ENCODE measurements around the gene FBXL17.
"Not testable (repeated sequence)": the region's sequence is repeated elsewhere in the genome, so short reads cannot be mapped to it uniquely, and the experiment has no call there.

The FBXL17 gene

GRCh38 chr5:108315829-108316228, 66.1 kb downstream of the FBXL17 start:
- no peak for DNase-seq

DNA sequence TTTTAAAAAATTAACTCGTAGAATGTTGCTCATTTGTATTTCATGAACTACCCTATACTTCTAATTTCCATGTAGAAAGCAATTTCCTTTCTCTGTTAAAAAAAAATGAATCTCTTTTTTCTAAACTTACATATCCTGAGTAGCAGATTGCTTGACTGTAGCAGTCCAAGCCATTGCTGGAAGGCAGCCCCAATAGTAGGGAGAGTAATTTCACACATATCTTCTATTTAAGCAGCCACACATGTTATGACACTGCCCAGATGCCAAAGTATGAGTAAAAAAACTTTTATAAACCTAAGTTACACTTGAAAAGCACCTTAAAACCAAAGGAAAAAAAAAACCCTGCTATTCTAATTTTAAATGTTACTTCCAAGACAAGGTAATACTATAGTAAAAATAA, 69.6 kb downstream of the FBXL17 start:
- no peak for DNase-seq

DNA sequence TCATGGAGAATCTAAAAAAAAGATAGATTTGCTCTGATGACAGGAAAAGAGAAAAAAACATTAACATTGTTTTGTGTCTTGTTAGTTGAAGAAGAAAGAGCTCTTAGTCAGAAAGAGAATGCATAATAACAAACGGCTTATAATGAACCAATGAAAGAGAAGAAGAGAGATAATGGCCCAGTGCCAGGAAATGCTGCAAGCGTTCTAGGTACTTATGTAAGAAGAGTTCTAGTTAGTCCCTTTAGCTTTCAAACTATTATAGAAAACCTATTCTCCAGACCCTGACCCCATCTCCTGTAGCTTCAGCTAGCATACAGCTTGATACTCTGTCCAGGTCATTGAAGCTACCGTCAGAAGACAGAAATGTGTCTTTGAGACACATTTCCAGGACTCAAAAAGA, 70.2 kb downstream of the FBXL17 start:
- no peak for DNase-seq

- no peak for DNase-seq
These were observed 78.3 kb downstream of the FBXL17 start for GRCh38 chr5:108303611-108304010.

DNA sequence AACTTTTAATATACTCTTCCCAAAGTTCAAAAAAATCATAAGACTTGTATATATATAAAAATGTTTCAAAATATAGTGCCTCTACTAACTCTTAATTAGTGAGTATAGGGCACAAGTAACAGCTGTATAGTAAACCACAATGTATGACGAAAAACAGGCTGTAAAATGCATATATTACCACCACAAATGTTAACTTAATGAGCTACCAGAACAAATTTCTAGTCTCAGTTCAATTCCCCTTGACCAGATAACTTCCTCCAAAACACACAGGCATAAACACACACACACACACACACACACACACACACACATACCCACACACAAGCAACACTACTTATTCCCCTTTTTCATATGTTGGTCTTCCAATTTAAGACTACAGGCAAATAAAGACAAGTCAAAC, 78.8 kb downstream of the FBXL17 start:
- DNase-seq, result no peak

- DNase-seq, result no peak
These were observed 84.8 kb downstream of the FBXL17 start for GRCh38 chr5:108297042-108297601.

DNA sequence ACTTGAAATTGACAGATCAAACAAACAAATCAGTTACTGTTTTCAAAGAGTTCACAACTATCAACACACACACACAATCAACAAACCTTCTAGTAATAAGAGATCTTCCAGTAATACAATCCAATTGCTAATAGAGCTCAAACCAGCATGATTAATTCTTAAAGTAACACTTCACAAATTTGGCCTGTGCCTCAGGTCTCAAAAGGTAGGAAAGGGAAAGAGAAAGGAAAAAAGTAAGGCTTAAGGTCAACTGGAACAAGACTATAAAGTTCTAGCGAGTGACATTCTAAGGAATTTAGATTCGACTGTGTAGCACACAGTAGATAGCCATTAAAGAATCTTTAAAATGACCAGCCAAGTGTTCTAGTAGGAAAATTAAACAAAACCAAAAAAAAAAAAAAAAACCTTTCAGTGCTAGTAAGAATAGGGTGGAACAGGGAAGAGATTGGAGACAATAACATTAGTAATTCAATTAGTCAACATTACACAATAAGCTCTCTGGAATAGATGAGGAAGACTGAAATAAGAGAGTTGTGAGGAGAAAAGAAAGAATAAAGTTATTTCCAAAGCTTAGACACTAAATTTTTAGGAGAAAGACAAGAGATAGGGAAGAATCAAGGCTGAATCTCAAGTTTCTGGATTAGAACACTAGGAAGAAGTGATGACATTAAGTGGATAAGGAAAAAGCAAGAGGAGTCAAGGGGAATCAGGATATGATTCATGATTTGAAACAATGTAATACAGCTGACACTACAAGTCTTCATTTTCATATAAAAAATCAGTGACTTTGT, 86.1 kb downstream of the FBXL17 start:
- no peak for DNase-seq

DNA sequence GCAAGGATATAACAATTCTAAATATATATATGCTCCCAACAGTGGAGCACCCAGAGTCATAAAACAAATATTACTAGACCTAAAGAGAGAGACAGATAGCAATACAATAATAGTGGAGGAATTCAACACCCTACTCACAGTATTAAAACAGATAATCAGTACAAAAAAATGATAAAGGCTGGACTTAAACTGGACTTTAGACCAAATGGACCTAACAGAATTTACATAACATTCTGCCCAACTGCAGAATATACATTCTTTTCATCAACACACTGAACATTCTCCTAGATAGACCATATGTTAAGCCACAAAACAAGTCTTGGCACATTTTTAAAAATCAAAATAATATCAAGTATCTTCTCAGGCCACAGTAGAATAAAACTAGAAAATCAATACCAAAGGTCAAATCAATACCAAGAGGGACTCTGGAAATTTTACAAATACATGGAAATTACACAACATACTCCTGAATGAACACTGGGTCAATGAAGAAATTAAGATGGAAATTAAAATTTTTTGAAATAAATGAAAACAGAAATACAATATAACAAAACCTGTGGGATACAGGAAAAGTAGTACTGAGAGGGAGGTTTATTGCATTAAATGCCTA, 100.8 kb downstream of the FBXL17 start:
- DNase-seq, result no peak

GRCh38 chr5:108280248-108280647, 101.7 kb downstream of the FBXL17 start:
- DNase-seq, result no peak

DNA sequence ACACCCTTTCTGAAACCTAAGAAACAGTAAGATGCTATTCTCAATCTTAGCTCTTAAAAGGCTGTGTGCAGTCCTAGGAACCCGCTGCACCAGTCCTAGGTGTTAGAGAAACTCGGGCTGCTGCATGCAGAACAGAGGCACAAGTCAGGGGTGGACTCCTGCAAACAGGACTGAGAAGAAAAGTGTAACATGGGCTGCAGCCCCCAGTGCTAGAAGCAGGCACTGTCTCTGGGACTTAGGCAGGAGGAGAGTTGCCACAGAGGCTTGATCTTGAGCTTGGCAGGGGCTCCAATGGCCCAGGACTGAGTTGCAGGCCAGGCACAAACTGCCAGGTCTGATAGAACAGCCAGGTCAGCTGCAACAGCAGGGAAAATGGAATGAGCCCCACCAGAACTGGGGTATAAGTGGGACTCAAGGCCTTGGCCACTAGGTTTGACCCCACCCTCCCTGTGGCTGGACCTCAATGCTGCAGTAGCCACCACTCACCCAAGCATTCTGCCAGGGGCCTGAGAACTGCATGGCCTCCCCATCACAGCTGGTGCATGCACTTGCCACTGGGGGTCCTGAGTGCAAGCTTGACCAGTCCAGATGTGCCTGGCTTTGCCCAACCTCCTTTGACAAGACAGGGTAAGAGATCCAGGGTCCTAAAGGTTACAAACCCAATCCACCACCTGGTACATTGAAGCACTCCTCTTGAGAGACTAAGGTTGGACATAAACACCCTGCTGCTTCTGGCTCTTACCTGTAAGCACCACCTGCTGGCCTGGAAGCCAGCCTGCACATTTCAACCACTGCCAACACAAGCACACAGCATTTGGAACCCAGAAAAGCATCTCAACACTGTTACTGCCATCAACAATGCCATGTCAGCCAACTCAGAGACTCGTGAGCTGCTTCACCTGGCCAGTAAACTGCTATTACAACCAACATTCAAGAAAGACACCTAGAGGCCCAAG, 103.3 kb downstream of the FBXL17 start:
- no peak for DNase-seq

- no peak for DNase-seq
These were observed 105.5 kb downstream of the FBXL17 start for GRCh38 chr5:108276187-108277050.

DNA sequence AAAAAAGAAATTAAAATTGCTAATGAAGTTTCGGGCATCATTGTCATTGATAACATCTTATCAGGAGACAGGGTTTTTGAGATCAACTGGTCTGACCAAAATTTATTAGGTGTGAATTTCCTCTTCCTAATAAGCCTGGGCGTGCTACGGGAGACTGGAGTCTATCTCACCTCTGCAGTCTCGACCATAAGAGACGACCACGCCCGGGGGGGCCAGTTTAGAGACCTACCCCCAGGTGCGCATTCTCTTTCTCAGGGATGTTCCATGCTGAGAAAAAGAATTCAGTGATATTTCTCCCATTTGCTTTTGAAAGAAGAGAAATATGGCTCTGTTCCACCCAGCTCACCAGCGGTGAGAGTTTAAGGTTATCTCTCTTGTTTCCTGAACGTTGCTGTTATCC, 107.8 kb downstream of the FBXL17 start:
- DNase-seq, result not testable (repeated sequence)

DNA sequence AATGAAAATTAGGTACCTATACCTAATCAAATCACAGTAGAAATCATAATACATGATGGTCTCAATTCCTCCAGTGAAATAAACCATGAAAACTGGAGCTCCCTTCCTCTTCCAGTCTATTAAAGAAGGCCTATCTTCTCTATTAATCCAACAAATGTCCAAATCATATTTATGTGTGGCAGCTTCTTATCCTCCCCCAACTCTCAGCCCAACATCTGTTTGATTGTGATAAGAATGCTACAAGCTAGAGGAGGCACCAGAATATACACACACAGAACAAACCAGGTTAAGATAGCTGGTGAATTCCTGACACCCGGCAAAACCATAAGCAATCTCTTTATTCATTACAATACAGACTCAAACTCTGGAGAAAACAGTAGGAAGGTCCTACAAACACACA, 110.8 kb downstream of the FBXL17 start:
- DNase-seq, result no peak

DNA sequence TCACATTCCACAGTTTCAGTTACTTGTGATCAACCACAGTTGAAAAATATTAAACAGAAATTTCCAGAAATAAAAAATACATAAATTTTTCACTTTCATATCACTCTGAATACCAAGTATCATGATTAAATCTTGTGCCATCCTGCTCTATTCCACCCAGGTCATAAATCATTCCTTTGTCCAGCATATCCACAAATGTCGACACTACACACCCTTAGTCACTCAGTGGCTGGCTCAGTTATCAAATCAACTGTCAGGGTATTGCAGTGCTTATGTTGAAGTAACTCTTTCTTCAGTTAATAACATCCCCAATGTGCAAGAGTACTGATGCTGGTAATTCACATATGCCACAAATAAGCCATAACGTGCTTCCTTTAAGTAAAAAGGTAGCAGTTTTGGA, 115.7 kb downstream of the FBXL17 start:
- DNase-seq, result no peak

GRCh38 chr5:108264533-108264932, 117.4 kb downstream of the FBXL17 start:
- DNase-seq, result no peak

- no peak for DNase-seq
These were observed 118.6 kb downstream of the FBXL17 start for GRCh38 chr5:108263338-108263737.

GRCh38 chr5:108260858-108261170, 121.1 kb downstream of the FBXL17 start:
- no peak for DNase-seq

- DNase-seq, result peak; percentile 36
These were observed 121.6 kb downstream of the FBXL17 start for GRCh38 chr5:108260117-108260857.

- no peak for DNase-seq
These were observed 122.6 kb downstream of the FBXL17 start for GRCh38 chr5:108259306-108259705.

- no peak for DNase-seq
These were observed 123.9 kb downstream of the FBXL17 start for GRCh38 chr5:108257996-108258395.

- no peak for DNase-seq
These were observed 126.4 kb downstream of the FBXL17 start for GRCh38 chr5:108255468-108255867.

Measured in right kidney (tissue), 1 donor.